T-helper 17 cell (primary cell): ENCODE data around the gene PLXNA2. TPM values are rescaled to one million over a fixed set of nuclear protein-coding genes. Genes with fewer than 3 reads are reported as not detected.

Experiments used
- ATAC-seq: fragments of 150-1000 bp; cut with Tn5 transposase; 2 replicates; pipeline ENCODE4 v1.10.0; 2021; ENCODE audit warnings: mild to moderate bottlenecking, moderate library complexity
- DNase-seq, 3 donors: peaks; one replicate each; pipeline versions ENCODE4 v3.0.0 to v3.0.0-alpha.2; 2020 to 2021
- H3K9me3 ChIP-seq: one replicate; pipeline ENCODE4 v1.7.0; 2013; ENCODE audit warnings: low read length, mild to moderate bottlenecking; ENCODE audit not compliant: control insufficient read depth, poor library complexity, severe bottlenecking
- H3K27ac Mint-ChIP-seq: one replicate; pipeline ENCODE4 v1.8.0; 2022; ENCODE audit warnings: mild to moderate bottlenecking, moderate library complexity, mixed read lengths
- H3K27me3 Mint-ChIP-seq: one replicate; pipeline ENCODE4 v1.8.0; 2022; ENCODE audit warnings: mixed read lengths
- H3K36me3 Mint-ChIP-seq: one replicate; pipeline ENCODE4 v1.8.0; 2022; ENCODE audit warnings: low read depth, mixed read lengths
- H3K4me1 Mint-ChIP-seq: one replicate; pipeline ENCODE4 v1.8.0; 2022; ENCODE audit warnings: mild to moderate bottlenecking, mixed read lengths
- H3K4me3 Mint-ChIP-seq: one replicate; pipeline ENCODE4 v1.8.0; 2022; ENCODE audit warnings: mild to moderate bottlenecking, moderate library complexity, mixed read lengths
- total RNA-seq, 4 donors: library from RNA in 2 of 4; stranded (reverse) in 2 of 4; gene quantifications; one replicate each; pipeline ENCODE4 v1.2.3 and lab custom pipeline; 2022 to 2026

PLXNA2 gene
- total RNA-seq (1 to 10 TPM; 1.0 to 2.2 TPM), total RNA-seq (lab: John Stamatoyannopoulos, UW) (1.6 to 3.1 reads per million in 2 donors)

- H3K27me3 Mint-ChIP-seq = peaks cover 31% of the 10 kb centered on the region
- peak; percentile 76 for ATAC-seq
Measured at GRCh38 chr1:208243967-208244916, at the start of gene PLXNA2. Gene PLXNA2 (minus strand): TSS chr1:208244384. CDS start chr1:208217922, 26,462 bp downstream.

GRCh38 chr1:208292908-208293307 is 48.7 kb upstream of the PLXNA2 start:
- Mint-ChIP-seq H3K36me3 (no peaks in the 10 kb centered on the region), H3K27ac (no peak overlapping the region), H3K27me3 (peaks cover 75% of the 10 kb centered on the region), H3K4me1 (no peaks in the 10 kb centered on the region), H3K4me3 (no peak overlapping the region)
- ATAC-seq (no peak), DNase-seq (no peak)
- H3K9me3 ChIP-seq = no peaks in the 10 kb centered on the region

More at GRCh38 chr1:208243967-208244916, at the start of gene PLXNA2:
- H3K27ac Mint-ChIP-seq = peak within 1 kb of the TSS; percentile 88
- H3K4me3 Mint-ChIP-seq = peak within 1 kb of the TSS; percentile 92
- DNase-seq = peak; percentile 40 to 48 (median 44)
- H3K36me3 Mint-ChIP-seq = peaks cover 1% of the 10 kb centered on the region
- H3K4me1 Mint-ChIP-seq = peaks cover 13% of the 10 kb centered on the region
- H3K9me3 ChIP-seq = no peaks in the 10 kb centered on the region

- Mint-ChIP-seq H3K27ac (no peak overlapping the region), H3K36me3 (peaks cover 2% of the 10 kb centered on the region), H3K4me3 (no peak overlapping the region), H3K27me3 (peaks cover 74% of the 10 kb centered on the region), H3K4me1 (no peaks in the 10 kb centered on the region)
- ATAC-seq (no peak), DNase-seq (no peak)
- H3K9me3 ChIP-seq = no peaks in the 10 kb centered on the region
Measured at GRCh38 chr1:208291923-208292711, 47.9 kb upstream of the PLXNA2 start.

- H3K27ac Mint-ChIP-seq = no peak overlapping the region
- no peak overlapping the region for H3K4me3 Mint-ChIP-seq
- ATAC-seq (no peak), DNase-seq (no peak)
- no peaks in the 10 kb centered on the region for H3K9me3 ChIP-seq
- no peaks in the 10 kb centered on the region for H3K4me1 Mint-ChIP-seq
- peaks cover 70% of the 10 kb centered on the region for H3K27me3 Mint-ChIP-seq
- peaks cover 2% of the 10 kb centered on the region for H3K36me3 Mint-ChIP-seq
Measured at GRCh38 chr1:208291129-208291528, 46.9 kb upstream of the PLXNA2 start.

GRCh38 chr1:208289716-208290115 is 45.5 kb upstream of the PLXNA2 start:
- DNase-seq (no peak), ATAC-seq (no peak)
- Mint-ChIP-seq H3K4me1 (no peaks in the 10 kb centered on the region), H3K36me3 (peaks cover 2% of the 10 kb centered on the region), H3K4me3 (no peak overlapping the region), H3K27me3 (peaks cover 71% of the 10 kb centered on the region), H3K27ac (no peak overlapping the region)
- no peaks in the 10 kb centered on the region for H3K9me3 ChIP-seq

GRCh38 chr1:208288495-208288894 is 44.3 kb upstream of the PLXNA2 start:
- Mint-ChIP-seq H3K27ac (no peak overlapping the region), H3K4me3 (no peak overlapping the region), H3K27me3 (peaks cover 67% of the 10 kb centered on the region), H3K36me3 (peaks cover 2% of the 10 kb centered on the region), H3K4me1 (no peaks in the 10 kb centered on the region)
- ATAC-seq (no peak), DNase-seq (no peak)
- no peaks in the 10 kb centered on the region for H3K9me3 ChIP-seq

- ATAC-seq = no peak
- no peak overlapping the region for H3K27ac Mint-ChIP-seq
- no peak for DNase-seq
- H3K4me1 Mint-ChIP-seq = no peaks in the 10 kb centered on the region
- no peaks in the 10 kb centered on the region for H3K36me3 Mint-ChIP-seq
- no peak overlapping the region for H3K4me3 Mint-ChIP-seq
- no peaks in the 10 kb centered on the region for H3K9me3 ChIP-seq
- H3K27me3 Mint-ChIP-seq = peaks cover 76% of the 10 kb centered on the region
Measured at GRCh38 chr1:208280681-208281450, 36.7 kb upstream of the PLXNA2 start.

GRCh38 chr1:208279826-208280588 is 35.8 kb upstream of the PLXNA2 start:
- H3K4me3 Mint-ChIP-seq = no peak overlapping the region
- no peaks in the 10 kb centered on the region for H3K4me1 Mint-ChIP-seq
- DNase-seq = no peak
- H3K36me3 Mint-ChIP-seq = no peaks in the 10 kb centered on the region
- no peaks in the 10 kb centered on the region for H3K9me3 ChIP-seq
- H3K27me3 Mint-ChIP-seq = peaks cover 75% of the 10 kb centered on the region
- ATAC-seq = no peak
- H3K27ac Mint-ChIP-seq = no peak overlapping the region

GRCh38 chr1:208278638-208279037 is 34.5 kb upstream of the PLXNA2 start:
- H3K9me3 ChIP-seq = no peaks in the 10 kb centered on the region
- DNase-seq (no peak), ATAC-seq (no peak)
- Mint-ChIP-seq H3K4me1 (no peaks in the 10 kb centered on the region), H3K27me3 (peaks cover 80% of the 10 kb centered on the region), H3K27ac (no peak overlapping the region), H3K36me3 (peaks cover 3% of the 10 kb centered on the region), H3K4me3 (no peak overlapping the region)

GRCh38 chr1:208276757-208277435 is 32.7 kb upstream of the PLXNA2 start:
- no peaks in the 10 kb centered on the region for H3K9me3 ChIP-seq
- Mint-ChIP-seq H3K4me3 (no peak overlapping the region), H3K36me3 (peaks cover 3% of the 10 kb centered on the region), H3K27ac (no peak overlapping the region), H3K27me3 (peaks cover 75% of the 10 kb centered on the region), H3K4me1 (no peaks in the 10 kb centered on the region)
- no peak for DNase-seq
- no peak for ATAC-seq

GRCh38 chr1:208275083-208275482 is 30.9 kb upstream of the PLXNA2 start:
- Mint-ChIP-seq H3K4me3 (no peak overlapping the region), H3K36me3 (peaks cover 3% of the 10 kb centered on the region), H3K27me3 (peaks cover 77% of the 10 kb centered on the region), H3K27ac (no peak overlapping the region), H3K4me1 (no peaks in the 10 kb centered on the region)
- DNase-seq (no peak), ATAC-seq (no peak)
- H3K9me3 ChIP-seq = no peaks in the 10 kb centered on the region
